ENCODE measurements around the gene PLCB4. TPM values are rescaled to one million over a fixed set of nuclear protein-coding genes. Genes with fewer than 3 reads are reported as not detected.

Gene PLCB4
- total RNA-seq, 4 donors from 2014 or later, result 20.6 to 45.9 (median 34.2) TPM

- Histone ChIP-seq H3K4me1 (no peaks in the 10 kb centered on the region), H3K27ac (no peak overlapping the region), H3K36me3 (peaks cover 0 to 17% (median 6%) of the 10 kb centered on the region in 4 donors), H3K9me3 (no peaks in the 10 kb centered on the region), H3K27me3 (no peaks in the 10 kb centered on the region), H3K4me3 (no peak overlapping the region)
- in situ Hi-C loops (cut with MboI; ENCODE audit: low pct_ligation_motif_present in 1 of 4, low pct_unique_long_range_greater_than_20kb in 1 of 4, low sequenced_read_pairs in 3 of 4), result loop anchor here in 1 of 4 donors (10.0 kb wide), 1 partner anchor 60 kb away; no protein-coding TSS in a partner anchor
- 46 to 64% methylated on average over 2 of the region's 2 CpGs for WGBS, 2 donors (ENCODE audit: low coverage in 1 of 2)
- TF ChIP-seq CTCF (IDR thresholded peaks at IDR 0.05), result no peak
- no peak for TF ChIP-seq POLR2A (IDR thresholded peaks at IDR 0.05)
- no peak for TF ChIP-seq EP300 (IDR thresholded peaks at IDR 0.05; ENCODE audit: low read depth)
- TF ChIP-seq POLR2AphosphoS5 (IDR thresholded peaks at IDR 0.05), result no peak
- DNase-seq, result no peak
- intact Hi-C loops (cut with DNase I; ENCODE audit: low total_unique reads), result no loop called here
Measured at GRCh38 chr20:9444921-9445320, 376.0 kb downstream of the PLCB4 start.

GRCh38 chr20:9447182-9447581, 378.3 kb downstream of the PLCB4 start:
- Histone ChIP-seq H3K27ac (no peak overlapping the region), H3K9me3 (no peaks in the 10 kb centered on the region), H3K4me3 (no peak overlapping the region), H3K4me1 (no peaks in the 10 kb centered on the region), H3K27me3 (no peaks in the 10 kb centered on the region), H3K36me3 (peaks cover 0 to 12% (median 3%) of the 10 kb centered on the region in 4 donors)
- TF ChIP-seq POLR2A (IDR thresholded peaks at IDR 0.05) (no peak), CTCF (IDR thresholded peaks at IDR 0.05) (no peak), POLR2AphosphoS5 (IDR thresholded peaks at IDR 0.05) (no peak), EP300 (IDR thresholded peaks at IDR 0.05; ENCODE audit: low read depth) (no peak)
- in situ Hi-C loops (cut with MboI; ENCODE audit: low pct_ligation_motif_present in 1 of 4, low pct_unique_long_range_greater_than_20kb in 1 of 4, low sequenced_read_pairs in 3 of 4) (loop anchor here in 1 of 4 donors (10.0 kb wide), 1 partner anchor 58 kb away; no protein-coding TSS in a partner anchor), intact Hi-C loops (cut with DNase I; ENCODE audit: low total_unique reads) (no loop called here)
- DNase-seq, result no peak

GRCh38 chr20:9453201-9453600, 384.3 kb downstream of the PLCB4 start:
- 84 to 95% methylated on average over 2 of the region's 2 CpGs for WGBS, 2 donors (ENCODE audit: low coverage in 1 of 2)
- no peak for DNase-seq
- no peak for TF ChIP-seq POLR2A (IDR thresholded peaks at IDR 0.05)
- TF ChIP-seq POLR2AphosphoS5 (IDR thresholded peaks at IDR 0.05), result no peak
- TF ChIP-seq EP300 (IDR thresholded peaks at IDR 0.05; ENCODE audit: low read depth), result no peak
- Histone ChIP-seq H3K9me3 (no peaks in the 10 kb centered on the region), H3K4me3 (no peak overlapping the region), H3K27ac (no peak overlapping the region), H3K27me3 (no peaks in the 10 kb centered on the region), H3K36me3 (peaks cover 0 to 12% (median 4%) of the 10 kb centered on the region in 4 donors), H3K4me1 (no peaks in the 10 kb centered on the region)
- intact Hi-C loops (cut with DNase I; ENCODE audit: low total_unique reads) (no loop called here), in situ Hi-C loops (cut with MboI; ENCODE audit: low pct_ligation_motif_present in 1 of 4, low pct_unique_long_range_greater_than_20kb in 1 of 4, low sequenced_read_pairs in 3 of 4) (no loop called here)

GRCh38 chr20:9454791-9455190, 385.9 kb downstream of the PLCB4 start:
- Histone ChIP-seq H3K27me3 (no peaks in the 10 kb centered on the region), H3K4me1 (no peaks in the 10 kb centered on the region), H3K36me3 (peaks cover 0 to 12% (median 4%) of the 10 kb centered on the region in 4 donors), H3K9me3 (no peaks in the 10 kb centered on the region), H3K4me3 (no peak overlapping the region), H3K27ac (no peak overlapping the region)
- intact Hi-C loops (cut with DNase I; ENCODE audit: low total_unique reads) (no loop called here), in situ Hi-C loops (cut with MboI; ENCODE audit: low pct_ligation_motif_present in 1 of 4, low pct_unique_long_range_greater_than_20kb in 1 of 4, low sequenced_read_pairs in 3 of 4) (no loop called here)
- no peak for DNase-seq
- WGBS, 2 donors (ENCODE audit: low coverage in 1 of 2), result 72 to 83% methylated on average over 2 of the region's 2 CpGs
- TF ChIP-seq CTCF (IDR thresholded peaks at IDR 0.05) (no peak), POLR2AphosphoS5 (IDR thresholded peaks at IDR 0.05) (no peak), POLR2A (IDR thresholded peaks at IDR 0.05) (no peak), EP300 (IDR thresholded peaks at IDR 0.05; ENCODE audit: low read depth) (no peak)

GRCh38 chr20:9457136-9457535, 388.2 kb downstream of the PLCB4 start:
- no peaks in the 10 kb centered on the region for H3K27me3 ChIP-seq
- 66 to 87% methylated on average over 2 of the region's 2 CpGs for WGBS, 2 donors (ENCODE audit: low coverage in 1 of 2)
- in situ Hi-C loops (cut with MboI; ENCODE audit: low pct_ligation_motif_present in 1 of 4, low pct_unique_long_range_greater_than_20kb in 1 of 4, low sequenced_read_pairs in 3 of 4) (no loop called here), intact Hi-C loops (cut with DNase I; ENCODE audit: low total_unique reads) (no loop called here)
- peaks cover 0 to 17% (median 8%) of the 10 kb centered on the region in 4 donors for H3K36me3 ChIP-seq
- no peak for TF ChIP-seq EP300 (IDR thresholded peaks at IDR 0.05; ENCODE audit: low read depth)
- no peak for TF ChIP-seq CTCF (IDR thresholded peaks at IDR 0.05)
- no peak for TF ChIP-seq POLR2AphosphoS5 (IDR thresholded peaks at IDR 0.05)
- no peak for TF ChIP-seq POLR2A (IDR thresholded peaks at IDR 0.05)
- no peak overlapping the region for H3K27ac ChIP-seq
- H3K4me3 ChIP-seq, result no peak overlapping the region
- DNase-seq, result no peak
- no peaks in the 10 kb centered on the region for H3K4me1 ChIP-seq
- no peaks in the 10 kb centered on the region for H3K9me3 ChIP-seq

All from transverse colon (tissue), 4 donors.